Activated naive CD4-positive, alpha-beta T cell treated with anti-CD3 and anti-CD28 coated beads, Interleukin-2, amount 50 U/mL, for 72 hours (primary cell): ENCODE measurements around the gene KCNJ14. TPM values are rescaled to one million over a fixed set of nuclear protein-coding genes. Genes with fewer than 3 reads are reported as not detected.

Experiments used
- total RNA-seq, 2 donors: library from RNA; stranded (reverse); gene quantifications; one replicate each; pipeline ENCODE4 v1.2.3, GENCODE V29; 2022

KCNJ14 gene
- total RNA-seq, 2 donors from 2014 or later, result 2.1 to 2.3 TPM

Other genes starting within 250 kb of the KCNJ14 start
- 100 to 1,000 TPM in 1 of 2 donors, 10 to 100 TPM in 1; 99.5 to 147 TPM for gene CARD8, start 199.7 kb upstream of the KCNJ14 start, total RNA-seq
- under 1 TPM in 1 of 2 donors, not detected in 1; 0.31 TPM for gene ZNF114, start 185.5 kb upstream of the KCNJ14 start, total RNA-seq
- gene EMP3, start 130.0 kb upstream of the KCNJ14 start, total RNA-seq, result 100 to 1,000 TPM in 1 of 2 donors, 10 to 100 TPM in 1; 55.4 to 211 TPM
- 10 to 100 TPM; 24.1 to 48.1 TPM for gene TMEM143, start 91.6 kb upstream of the KCNJ14 start, total RNA-seq
- gene SYNGR4, start 91.2 kb upstream of the KCNJ14 start, total RNA-seq, result under 1 TPM in 1 of 2 donors, not detected in 1; 0.41 TPM
- gene KDELR1, start 64.0 kb upstream of the KCNJ14 start, total RNA-seq, result 100 to 1,000 TPM in 1 of 2 donors, 10 to 100 TPM in 1; 91.1 to 108 TPM
- gene GRIN2D, start 61.9 kb upstream of the KCNJ14 start, total RNA-seq, result under 1 TPM; 0.23 to 0.45 TPM
- gene GRWD1, start 9.6 kb upstream of the KCNJ14 start, total RNA-seq, result 10 to 100 TPM; 32.8 to 46.3 TPM
- 10 to 100 TPM; 32.4 to 64.1 TPM for gene CYTH2, start 13.8 kb downstream of the KCNJ14 start, total RNA-seq
- gene LMTK3, start 56.3 kb downstream of the KCNJ14 start, total RNA-seq, result 1 to 10 TPM; 2.9 to 9.5 TPM
- not detected for gene SULT2B1, start 96.6 kb downstream of the KCNJ14 start, total RNA-seq
- gene SPACA4, start 151.2 kb downstream of the KCNJ14 start, total RNA-seq, result not detected
- 1 to 10 TPM; 5.5 to 9.1 TPM for gene FAM83E, start 159.5 kb downstream of the KCNJ14 start, total RNA-seq
- gene RPL18, start 163.6 kb downstream of the KCNJ14 start, total RNA-seq, result 1,000 to 10,000 TPM; 2,030 to 2,264 TPM
- 10 to 100 TPM; 25.7 to 40.4 TPM for gene SPHK2, start 163.9 kb downstream of the KCNJ14 start, total RNA-seq
- 10 to 100 TPM; 10.5 to 16.9 TPM for gene DBP, start 181.8 kb downstream of the KCNJ14 start, total RNA-seq
- 10 to 100 TPM in 1 of 2 donors, 1 to 10 TPM in 1; 7.9 to 10.9 TPM for gene CA11, start 190.6 kb downstream of the KCNJ14 start, total RNA-seq
- gene NTN5, start 217.4 kb downstream of the KCNJ14 start, total RNA-seq, result 1 to 10 TPM; 1.6 to 2.5 TPM
- gene FUT2, start 240.4 kb downstream of the KCNJ14 start, total RNA-seq, result not detected